ENCODE measurements around the gene PPM1N.

GRCh38 chr19:45450012-45450333, 48.3 kb upstream of the PPM1N start:
- TF ChIP-seq, protein P1, sequence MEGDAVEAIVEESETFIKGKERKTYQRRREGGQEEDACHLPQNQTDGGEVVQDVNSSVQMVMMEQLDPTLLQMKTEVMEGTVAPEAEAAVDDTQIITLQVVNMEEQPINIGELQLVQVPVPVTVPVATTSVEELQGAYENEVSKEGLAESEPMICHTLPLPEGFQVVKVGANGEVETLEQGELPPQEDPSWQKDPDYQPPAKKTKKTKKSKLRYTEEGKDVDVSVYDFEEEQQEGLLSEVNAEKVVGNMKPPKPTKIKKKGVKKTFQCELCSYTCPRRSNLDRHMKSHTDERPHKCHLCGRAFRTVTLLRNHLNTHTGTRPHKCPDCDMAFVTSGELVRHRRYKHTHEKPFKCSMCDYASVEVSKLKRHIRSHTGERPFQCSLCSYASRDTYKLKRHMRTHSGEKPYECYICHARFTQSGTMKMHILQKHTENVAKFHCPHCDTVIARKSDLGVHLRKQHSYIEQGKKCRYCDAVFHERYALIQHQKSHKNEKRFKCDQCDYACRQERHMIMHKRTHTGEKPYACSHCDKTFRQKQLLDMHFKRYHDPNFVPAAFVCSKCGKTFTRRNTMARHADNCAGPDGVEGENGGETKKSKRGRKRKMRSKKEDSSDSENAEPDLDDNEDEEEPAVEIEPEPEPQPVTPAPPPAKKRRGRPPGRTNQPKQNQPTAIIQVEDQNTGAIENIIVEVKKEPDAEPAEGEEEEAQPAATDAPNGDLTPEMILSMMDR (IDR thresholded peaks at IDR 0.05) = no peak
- TF ChIP-seq POLR2A (IDR thresholded peaks at IDR 0.05) = no peak
